Endothelial cell (in vitro differentiated cells): Measurements from ENCODE around the gene CROCC. TPM values are rescaled to one million over a fixed set of nuclear protein-coding genes. Genes with fewer than 3 reads are reported as not detected.

ENCODE experiments used
- DNase-seq: peaks from one replicate; pipeline ENCODE4 v3.0.0; 2021; ENCODE audit warnings: low spot score
- H3K27ac Mint-ChIP-seq: one replicate; pipeline ENCODE4 v1.8.0; 2021; ENCODE audit warnings: mixed read lengths, inconsistent platforms; ENCODE audit not compliant: unreplicated experiment
- H3K27me3 Mint-ChIP-seq: one replicate; pipeline ENCODE4 v1.8.0; 2021; ENCODE audit warnings: mild to moderate bottlenecking, moderate library complexity, mixed read lengths, inconsistent platforms; ENCODE audit not compliant: unreplicated experiment
- H3K36me3 Mint-ChIP-seq: one replicate; pipeline ENCODE4 v1.8.0; 2021; ENCODE audit warnings: mild to moderate bottlenecking, low read depth, mixed read lengths, inconsistent platforms; ENCODE audit not compliant: unreplicated experiment
- H3K4me1 Mint-ChIP-seq: one replicate; pipeline ENCODE4 v1.8.0; 2021; ENCODE audit warnings: mild to moderate bottlenecking, mixed read lengths, inconsistent platforms; ENCODE audit not compliant: unreplicated experiment
- H3K4me3 Mint-ChIP-seq: one replicate; pipeline ENCODE4 v1.8.0; 2021; ENCODE audit warnings: mild to moderate bottlenecking, mixed read lengths, inconsistent platforms; ENCODE audit not compliant: unreplicated experiment
- H3K9me3 Mint-ChIP-seq: one replicate; pipeline ENCODE4 v1.8.0; 2021; ENCODE audit warnings: mixed read lengths, inconsistent platforms; ENCODE audit not compliant: unreplicated experiment
- total RNA-seq: library from RNA; stranded (reverse); fragmentation: NEBNext Ultra II Directional; extraction: Animal tissue kit (Norgen Biotek cat#: 25700); gene quantifications from one replicate; pipeline ENCODE4 v1.2.1, GENCODE V29; 2021; ENCODE audit not compliant: unreplicated experiment
- TF ChIP-seq, protein P1 (sequence below): fragments of 200-600 bp; sonication (generic); IDR thresholded peaks from one replicate; pipeline ENCODE4 v1.5.0; 2021; ENCODE audit warnings: antibody characterized with exemption; ENCODE audit not compliant: unreplicated experiment

CROCC gene
- total RNA-seq, 1 donor from 2014 or later: 38.9 TPM

DNA sequence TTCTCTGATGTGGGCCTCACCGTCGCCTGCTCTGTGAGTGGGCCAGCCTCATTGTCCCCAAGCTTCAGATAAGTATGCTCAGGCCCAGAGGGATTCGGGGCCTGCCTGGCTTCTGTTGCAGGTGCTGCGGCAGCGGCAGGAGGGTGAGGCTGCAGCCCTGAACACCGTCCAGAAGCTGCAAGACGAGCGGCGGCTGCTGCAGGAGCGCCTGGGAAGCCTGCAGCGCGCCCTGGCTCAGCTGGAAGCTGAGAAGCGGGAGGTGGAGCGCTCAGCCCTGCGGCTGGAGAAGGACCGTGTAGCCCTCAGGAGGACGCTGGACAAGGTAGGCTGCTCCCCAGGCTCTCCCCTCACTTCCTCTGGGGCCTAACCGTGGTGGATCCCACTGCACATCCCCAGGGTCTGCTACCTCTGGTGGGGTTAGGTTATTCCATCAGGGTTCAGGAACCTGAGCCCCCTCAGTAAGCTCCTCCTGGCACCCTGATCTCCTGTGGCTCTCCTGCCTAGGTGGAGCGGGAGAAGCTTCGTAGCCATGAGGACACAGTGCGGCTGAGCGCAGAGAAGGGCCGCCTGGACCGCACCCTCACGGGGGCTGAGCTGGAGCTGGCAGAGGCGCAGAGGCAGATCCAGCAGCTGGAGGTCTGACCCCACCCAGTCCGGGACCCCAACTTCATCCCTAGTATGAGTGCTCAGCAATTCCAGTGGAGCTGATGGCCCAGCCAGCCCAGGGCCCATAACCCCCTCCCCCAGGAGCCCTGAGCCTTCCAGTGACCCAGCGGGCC is 48.6 kb downstream of the CROCC start:
- no peak overlapping the region for H3K4me3 Mint-ChIP-seq
- TF ChIP-seq, protein P1, sequence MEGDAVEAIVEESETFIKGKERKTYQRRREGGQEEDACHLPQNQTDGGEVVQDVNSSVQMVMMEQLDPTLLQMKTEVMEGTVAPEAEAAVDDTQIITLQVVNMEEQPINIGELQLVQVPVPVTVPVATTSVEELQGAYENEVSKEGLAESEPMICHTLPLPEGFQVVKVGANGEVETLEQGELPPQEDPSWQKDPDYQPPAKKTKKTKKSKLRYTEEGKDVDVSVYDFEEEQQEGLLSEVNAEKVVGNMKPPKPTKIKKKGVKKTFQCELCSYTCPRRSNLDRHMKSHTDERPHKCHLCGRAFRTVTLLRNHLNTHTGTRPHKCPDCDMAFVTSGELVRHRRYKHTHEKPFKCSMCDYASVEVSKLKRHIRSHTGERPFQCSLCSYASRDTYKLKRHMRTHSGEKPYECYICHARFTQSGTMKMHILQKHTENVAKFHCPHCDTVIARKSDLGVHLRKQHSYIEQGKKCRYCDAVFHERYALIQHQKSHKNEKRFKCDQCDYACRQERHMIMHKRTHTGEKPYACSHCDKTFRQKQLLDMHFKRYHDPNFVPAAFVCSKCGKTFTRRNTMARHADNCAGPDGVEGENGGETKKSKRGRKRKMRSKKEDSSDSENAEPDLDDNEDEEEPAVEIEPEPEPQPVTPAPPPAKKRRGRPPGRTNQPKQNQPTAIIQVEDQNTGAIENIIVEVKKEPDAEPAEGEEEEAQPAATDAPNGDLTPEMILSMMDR: no peak
- H3K27me3 Mint-ChIP-seq: peaks cover 16% of the 10 kb centered on the region
- H3K27ac Mint-ChIP-seq: no peak overlapping the region
- H3K4me1 Mint-ChIP-seq: no peaks in the 10 kb centered on the region
- no peak for DNase-seq
- no peaks in the 10 kb centered on the region for H3K9me3 Mint-ChIP-seq
- H3K36me3 Mint-ChIP-seq: peaks cover 16% of the 10 kb centered on the region

- H3K9me3 Mint-ChIP-seq: no peaks in the 10 kb centered on the region
- H3K4me3 Mint-ChIP-seq: no peak overlapping the region
- no peak for DNase-seq
- TF ChIP-seq, protein P1: no peak
- peaks cover 16% of the 10 kb centered on the region for H3K27me3 Mint-ChIP-seq
- peaks cover 2% of the 10 kb centered on the region for H3K4me1 Mint-ChIP-seq
- H3K36me3 Mint-ChIP-seq: peaks cover 14% of the 10 kb centered on the region
- H3K27ac Mint-ChIP-seq: no peak overlapping the region
Measured at GRCh38 chr1:16971341-16972188, 49.8 kb downstream of the CROCC start.

- Mint-ChIP-seq H3K36me3 (peaks cover 14% of the 10 kb centered on the region), H3K9me3 (no peaks in the 10 kb centered on the region), H3K27me3 (peaks cover 16% of the 10 kb centered on the region), H3K27ac (no peak overlapping the region), H3K4me1 (peaks cover 2% of the 10 kb centered on the region), H3K4me3 (no peak overlapping the region)
- DNase-seq: no peak
- TF ChIP-seq, protein P1: no peak
Measured at GRCh38 chr1:16972189-16972895, 50.6 kb downstream of the CROCC start.

- DNase-seq: no peak
- H3K27me3 Mint-ChIP-seq: peaks cover 16% of the 10 kb centered on the region
- peaks cover 5% of the 10 kb centered on the region for H3K4me1 Mint-ChIP-seq
- H3K9me3 Mint-ChIP-seq: no peaks in the 10 kb centered on the region
- peaks cover 14% of the 10 kb centered on the region for H3K36me3 Mint-ChIP-seq
- no peak overlapping the region for H3K27ac Mint-ChIP-seq
- H3K4me3 Mint-ChIP-seq: no peak overlapping the region
- TF ChIP-seq, protein P1: no peak
Measured at GRCh38 chr1:16973215-16973614, 51.5 kb downstream of the CROCC start.
